AG09319 (cell line): ENCODE results near the gene FAM3B.

Source experiments
- DNase-seq: peaks from one replicate; pipeline ENCODE4 v3.0.0-alpha.2; 2010; ENCODE audit warnings: low read depth; ENCODE audit errors: extremely low read depth
- CTCF ChIP-seq: IDR thresholded peaks from 2 replicates; pipeline ENCODE4 v1.5.1; 2011; ENCODE audit warnings: low read depth, mild to moderate bottlenecking, inconsistent platforms, low read length, moderate library complexity

FAM3B gene

GRCh38 chr21:41282412-41282811 lies 34.2 kb upstream of the FAM3B start:
- TF ChIP-seq CTCF, result no peak
- DNase-seq, result no peak

- TF ChIP-seq CTCF, result peak; percentile 77
- DNase-seq, result peak; percentile 69
These were observed 33.3 kb upstream of the FAM3B start for GRCh38 chr21:41283211-41283818.

GRCh38 chr21:41289431-41289830 lies 27.2 kb upstream of the FAM3B start:
- no peak for TF ChIP-seq CTCF
- no peak for DNase-seq

- TF ChIP-seq CTCF, result no peak
- no peak for DNase-seq
These were observed 26.3 kb upstream of the FAM3B start for GRCh38 chr21:41290106-41290799.

- no peak for TF ChIP-seq CTCF
- DNase-seq, result no peak
These were observed 21.9 kb upstream of the FAM3B start for GRCh38 chr21:41294548-41295231.

GRCh38 chr21:41295721-41296254 lies 20.8 kb upstream of the FAM3B start:
- no peak for DNase-seq
- TF ChIP-seq CTCF, result no peak

GRCh38 chr21:41302976-41303375 lies 13.6 kb upstream of the FAM3B start:
- TF ChIP-seq CTCF, result no peak

More at GRCh38 chr21:41302976-41303375, 13.6 kb upstream of the FAM3B start:
- no peak for DNase-seq
